GM12878 (cell line): Measurements from ENCODE around the gene MARCHF2. TPM values are rescaled to one million over a fixed set of nuclear protein-coding genes. Genes with fewer than 3 reads are reported as not detected.
A peak's percentile ranks its signal among the peaks of the same experiment; 100 is the strongest.

Experiments used
- ATAC-seq: fragments of 200-7000 bp; cut with Tn5 transposase; 3 replicates; pipeline ENCODE4 v1.9.1; 2020; ENCODE audit warnings: mild to moderate bottlenecking, moderate library complexity
- BruUV-seq: library from RNA; stranded (reverse); fragments of 400-500 nt; replicated peaks from 2 replicates; lab custom pipeline; 2021; lab: Mats Ljungman, UMichigan
- CTCF ChIA-PET: fragments of 300-600 bp; sonication (Branson Sonifier 250); formaldehyde crosslinking; extraction: SDS; loops from one replicate; lab custom pipeline; 2021; ENCODE audit warnings: inconsistent platforms; lab: Yijun Ruan, JAX
- POLR2A ChIA-PET: fragments of 350-600 bp; formaldehyde crosslinking; extraction: SDS; loops from one replicate; lab custom pipeline; 2021; ENCODE audit warnings: inconsistent platforms; lab: Charles Lee
- RAD21 ChIA-PET: fragments of 300-600 bp; sonication (Branson Sonifier 250); formaldehyde crosslinking; loops from one replicate; lab custom pipeline; 2023; ENCODE audit warnings: antibody characterized with exemption; ENCODE audit not compliant: unreplicated experiment; lab: Charles Lee
- SMC1A ChIA-PET: fragments of 300-600 bp; sonication (Branson Sonifier 250); formaldehyde crosslinking; loops from one replicate; lab custom pipeline; 2023; ENCODE audit not compliant: unreplicated experiment, uncharacterized antibody; lab: Charles Lee
- DNase-seq: peaks from one replicate; pipeline ENCODE4 v3.0.0-alpha.2; 2011; ENCODE audit warnings: low read depth, low spot score
- FAIRE-seq: peaks from 3 replicates; lab custom pipeline; 2011; peaks lifted over from hg19 to GRCh38; lab: Jason Lieb, UNC
- H2AFZ ChIP-seq: 2 replicates; pipeline ENCODE4 v1.6.0; 2011; ENCODE audit warnings: low read depth, low read length, control low read depth; ENCODE audit not compliant: control insufficient read depth
- H3K27ac ChIP-seq: 2 replicates; pipeline ENCODE4 v1.5.1; 2011; ENCODE audit warnings: control low read depth; ENCODE audit not compliant: control insufficient read depth, insufficient read depth
- H3K27me3 ChIP-seq, 2 experiments: replicated peaks in 1 of 2; 2 replicates each; pipeline versions ENCODE4 v1.6.0 to v1.6.1; 2011; ENCODE audit warnings: low read length in 1 of 2; ENCODE audit not compliant: control insufficient read depth in 2 of 2, insufficient read depth in 2 of 2
- H3K36me3 ChIP-seq, 2 experiments: 2 replicates each; pipeline ENCODE4 v1.5.1; 2011; ENCODE audit warnings: low read length in 1 of 2; ENCODE audit not compliant: control insufficient read depth in 2 of 2, insufficient read depth in 2 of 2
- H3K4me1 ChIP-seq: 2 replicates; pipeline ENCODE4 v1.6.1; 2011; ENCODE audit warnings: mild to moderate bottlenecking, low read length, moderate library complexity, mixed read lengths; ENCODE audit not compliant: control insufficient read depth, insufficient read depth
- H3K4me2 ChIP-seq: 2 replicates; pipeline ENCODE4 v1.6.0; 2011; ENCODE audit warnings: control low read depth; ENCODE audit not compliant: control insufficient read depth, insufficient read depth
- H3K4me3 ChIP-seq: fragments of 200-600 bp; sonication (generic); 2 replicates; pipeline ENCODE4 v1.5.1; 2016
- H3K79me2 ChIP-seq: 2 replicates; pipeline ENCODE4 v1.6.0; 2011; ENCODE audit warnings: low read length; ENCODE audit not compliant: control insufficient read depth, insufficient read depth
- H3K9ac ChIP-seq: 2 replicates; pipeline ENCODE4 v1.8.0; 2011; ENCODE audit warnings: low read length, control low read depth, mixed read lengths; ENCODE audit not compliant: control insufficient read depth, insufficient read depth
- H3K9me3 ChIP-seq: replicated peaks from 3 replicates; pipeline ENCODE4 v1.5.1; 2011; ENCODE audit warnings: mild to moderate bottlenecking, low read length; ENCODE audit not compliant: control insufficient read depth, insufficient read depth
- H4K20me1 ChIP-seq: 2 replicates; pipeline ENCODE4 v1.6.0; 2011; ENCODE audit not compliant: control insufficient read depth, insufficient read depth
- ATF7 ChIP-seq: fragments of 450-650 bp; IDR thresholded peaks from 2 replicates; pipeline ENCODE4 v1.6.1; 2016; ENCODE audit warnings: low read depth, mild to moderate bottlenecking
- CHD4 ChIP-seq: fragments of 200-600 bp; sonication (generic); IDR thresholded peaks from 2 replicates; pipeline ENCODE4 v1.6.1; 2016; ENCODE audit warnings: mild to moderate bottlenecking
- EGR1 ChIP-seq, 2 experiments: IDR thresholded peaks; 1 replicate in 1 of 2; 2 replicates in 1 of 2; pipeline ENCODE4 v1.6.1; 2011 to 2012; ENCODE audit warnings: low read depth in 2 of 2, low read length in 2 of 2, borderline replicate concordance in 1 of 2, mild to moderate bottlenecking in 1 of 2, moderate library complexity in 1 of 2
- MYB ChIP-seq: fragments of 150-350 bp; IDR thresholded peaks from 2 replicates; pipeline ENCODE4 v1.6.1; 2014; ENCODE audit warnings: mild to moderate bottlenecking, low read depth, low read length, borderline replicate concordance
- PML ChIP-seq: IDR thresholded peaks from 2 replicates; pipeline ENCODE4 v1.6.1; 2012; ENCODE audit warnings: low read length, inconsistent platforms
- POU2F2 ChIP-seq: IDR thresholded peaks from 3 replicates; pipeline ENCODE4 v1.6.1; 2011; ENCODE audit warnings: low read depth, mild to moderate bottlenecking, low read length, borderline replicate concordance
- SIX5 ChIP-seq: IDR thresholded peaks from 2 replicates; pipeline ENCODE4 v1.6.1; 2011; ENCODE audit warnings: mild to moderate bottlenecking, low read depth, low read length, moderate library complexity; ENCODE audit not compliant: severe bottlenecking
- SPI1 ChIP-seq: IDR thresholded peaks from 2 replicates; pipeline ENCODE4 v1.6.1; 2011; ENCODE audit warnings: low read depth, mild to moderate bottlenecking, low read length, moderate library complexity, borderline replicate concordance; ENCODE audit not compliant: insufficient read depth
- SUPT20H ChIP-seq: IDR thresholded peaks from 2 replicates; pipeline ENCODE4 v1.6.1; 2011; ENCODE audit warnings: low read depth, mild to moderate bottlenecking, low read length, moderate library complexity, borderline replicate concordance; ENCODE audit not compliant: control insufficient read depth
- TAF1 ChIP-seq: IDR thresholded peaks from 2 replicates; pipeline ENCODE4 v1.6.1; 2011; ENCODE audit warnings: mild to moderate bottlenecking, low read depth, low read length, borderline replicate concordance
- ZNF24 ChIP-seq: fragments of 450-650 bp; IDR thresholded peaks from 2 replicates; pipeline ENCODE4 v1.6.1; 2017; ENCODE audit warnings: antibody characterized with exemption, mild to moderate bottlenecking
- WGBS: methylation state at CpG from one replicate; pipeline ENCODE4 v1.1.6; 2016; ENCODE audit warnings: low lambda C conversion rate; ENCODE audit not compliant: insufficient replicate concordance, insufficient coverage; ENCODE audit errors: missing lambda C conversion rate; 5-methylcytosine and 5-hydroxymethylcytosine counted together
- in situ Hi-C: fragments of 300-500 bp; cut with MboI; formaldehyde crosslinking; loops from 9 replicates; pipeline ENCODE4 v1.14.3; 2018; ENCODE audit warnings: mixed read lengths
- intact Hi-C: fragments of 100-400 bp; cut with micrococcal nuclease; formaldehyde crosslinking; loops from one replicate; pipeline ENCODE4 v1.14.2; 2022; ENCODE audit not compliant: unreplicated experiment
- polyA plus RNA-seq, 11 experiments: library from polyadenylated mRNA; depleted of rRNA in 4 of 11; unstranded in 6 of 11; stranded (reverse) in 5 of 11; fragments of >200 nt; fragmentation: Nextera tagmentation in 4 of 11; fragmentation: Illumina TruSeq in 1 of 11; extraction: Ambion mirVana in 4 of 11; extraction: Trizol in 1 of 11; gene quantifications; 1 replicate in 1 of 11; 2 replicates in 10 of 11; pipeline versions ENCODE4 v1.2.1 to v1.2.3, GENCODE V29; 2011 to 2016; ENCODE audit warnings: inconsistent platforms in 2 of 11, missing spikeins in 2 of 11, low read depth in 1 of 11
- total RNA-seq, 4 experiments: library from RNA; depleted of rRNA in 3 of 4; stranded (reverse); fragments of >200 nt in 3 of 4; fragmentation: Illumina TruSeq in 1 of 4; extraction: Trizol in 1 of 4; gene quantifications; 2 replicates each; pipeline versions ENCODE4 v1.2.1 to v1.2.3, GENCODE V29; 2013 to 2021
- TF ChIP-seq, protein P1 (sequence below): fragments of 150-350 bp; IDR thresholded peaks from 2 replicates; pipeline ENCODE4 v1.6.1; 2014; ENCODE audit warnings: mild to moderate bottlenecking, low read depth, low read length
- TF ChIP-seq, protein P2 (sequence below): IDR thresholded peaks from 2 replicates; pipeline ENCODE4 v1.6.1; 2012; ENCODE audit warnings: low read length, inconsistent platforms
- TF ChIP-seq, protein P3 (sequence below): IDR thresholded peaks from 2 replicates; pipeline ENCODE4 v1.6.1; 2012; ENCODE audit warnings: low read depth, low read length, improper control_type of control experiment
- TF ChIP-seq, protein P4 (sequence below): IDR thresholded peaks from 2 replicates; pipeline ENCODE4 v1.6.1; 2011; ENCODE audit warnings: borderline replicate concordance, low read depth, mild to moderate bottlenecking, moderate library complexity, mixed read lengths, low read length; ENCODE audit not compliant: insufficient read depth; ENCODE audit errors: extremely low read length
- TF ChIP-seq, protein P5 (sequence below): IDR thresholded peaks from 2 replicates; pipeline ENCODE4 v1.6.1; 2011; ENCODE audit warnings: low read depth, mild to moderate bottlenecking, low read length, moderate library complexity, borderline replicate concordance; ENCODE audit errors: extremely low read depth

MARCHF2 gene
- total and polyA plus RNA-seq, 10 of the 15 experiments (the other 5 are each of a cell fraction or from before 2014, with no cell fraction given): 1.6 to 30.3 (median 10.8) TPM

DNA sequence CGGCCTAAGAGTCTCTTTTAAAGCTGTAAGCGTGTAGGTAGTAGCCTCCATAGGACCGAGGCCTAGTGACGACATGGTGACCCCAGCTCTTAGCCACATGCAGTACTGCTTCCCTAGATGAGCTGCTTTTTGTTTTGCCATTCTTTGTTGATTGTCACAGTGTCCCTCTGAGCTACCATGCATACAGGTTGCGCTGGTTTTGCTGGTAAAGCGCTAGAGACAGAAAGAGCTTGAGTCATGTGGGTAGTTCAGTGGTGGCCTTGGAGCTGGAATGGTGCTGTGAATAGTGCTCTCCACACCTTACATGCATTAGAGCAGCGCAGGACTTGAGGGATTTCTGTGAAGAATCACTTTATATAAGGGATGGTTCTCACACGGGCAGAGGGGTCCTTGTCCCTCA, 36.7 kb downstream of the MARCHF2 start:
- intact Hi-C loops (no loop called here), in situ Hi-C loops (no loop called here)
- H2AFZ ChIP-seq: no peak overlapping the region
- WGBS: 13% methylated on average over 7 of the region's 8 CpGs
- peak overlapping the region; percentile 4; the same call in 1 of the 2 replicates for H3K9ac ChIP-seq
- ATAC-seq (peak; percentile 5; the same call in 2 of the 3 replicates), DNase-seq (no peak), FAIRE-seq (no peak)
- H4K20me1 ChIP-seq: peaks cover 30% of the 10 kb centered on the region
- peaks cover 16% of the 10 kb centered on the region for H3K4me1 ChIP-seq
- RAD21 ChIA-PET: interaction anchor here (2.2 to 2.5 kb wide), 2 partner anchors 25 to 36 kb away, joined by 7 to 14 read pairs; partner anchors contain the start of gene MARCHF2
- H3K4me3 ChIP-seq: peak overlapping the region; percentile 39; the same call in 1 of the 2 replicates
- H3K9me3 ChIP-seq: no peaks in the 10 kb centered on the region
- SMC1A ChIA-PET: interaction anchor here (0.8 to 1.7 kb wide), 2 partner anchors 11 to 13 kb away, joined by 3 to 5 read pairs; no protein-coding TSS in a partner anchor
- H3K4me2 ChIP-seq: peak overlapping the region; percentile 64
- H3K27ac ChIP-seq: 0 out of 2 replicates have a peak overlapping the region, but pooled peaks have one; percentile 18
- H3K27me3 ChIP-seq: no peaks in the 10 kb centered on the region
- BruUV-seq: no TSS peak
- H3K36me3 ChIP-seq: peaks cover 6 to 18% of the 10 kb centered on the region in 2 experiments; a peak in 3 of 4 replicates
- POLR2A ChIA-PET: interaction anchor here (0.5 to 1.8 kb wide), 5 partner anchors 12 to 447 kb away, joined by 3 to 6 read pairs (median 4); partner anchors contain the start of gene ZNF414
- H3K79me2 ChIP-seq: peaks cover 94% of the 10 kb centered on the region
- CTCF ChIA-PET: interaction anchor here (0.6 to 2.1 kb wide), 3 partner anchors 37 to 131 kb away, joined by 3 to 9 read pairs (median 3); partner anchors contain the start of gene MARCHF2
- TF ChIP-seq PML: no peak
- no peak for TF ChIP-seq ATF7
- TF ChIP-seq, protein P1, sequence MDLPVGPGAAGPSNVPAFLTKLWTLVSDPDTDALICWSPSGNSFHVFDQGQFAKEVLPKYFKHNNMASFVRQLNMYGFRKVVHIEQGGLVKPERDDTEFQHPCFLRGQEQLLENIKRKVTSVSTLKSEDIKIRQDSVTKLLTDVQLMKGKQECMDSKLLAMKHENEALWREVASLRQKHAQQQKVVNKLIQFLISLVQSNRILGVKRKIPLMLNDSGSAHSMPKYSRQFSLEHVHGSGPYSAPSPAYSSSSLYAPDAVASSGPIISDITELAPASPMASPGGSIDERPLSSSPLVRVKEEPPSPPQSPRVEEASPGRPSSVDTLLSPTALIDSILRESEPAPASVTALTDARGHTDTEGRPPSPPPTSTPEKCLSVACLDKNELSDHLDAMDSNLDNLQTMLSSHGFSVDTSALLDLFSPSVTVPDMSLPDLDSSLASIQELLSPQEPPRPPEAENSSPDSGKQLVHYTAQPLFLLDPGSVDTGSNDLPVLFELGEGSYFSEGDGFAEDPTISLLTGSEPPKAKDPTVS: no peak
- no peak for TF ChIP-seq EGR1 (IDR thresholded peaks at IDR 0.05; ENCODE audit: borderline replicate concordance in 1 of 2, low read depth in 2 of 2, low read length in 2 of 2)
- no peak for TF ChIP-seq CHD4
- TF ChIP-seq ZNF24: no peak
- TF ChIP-seq, protein P2, sequence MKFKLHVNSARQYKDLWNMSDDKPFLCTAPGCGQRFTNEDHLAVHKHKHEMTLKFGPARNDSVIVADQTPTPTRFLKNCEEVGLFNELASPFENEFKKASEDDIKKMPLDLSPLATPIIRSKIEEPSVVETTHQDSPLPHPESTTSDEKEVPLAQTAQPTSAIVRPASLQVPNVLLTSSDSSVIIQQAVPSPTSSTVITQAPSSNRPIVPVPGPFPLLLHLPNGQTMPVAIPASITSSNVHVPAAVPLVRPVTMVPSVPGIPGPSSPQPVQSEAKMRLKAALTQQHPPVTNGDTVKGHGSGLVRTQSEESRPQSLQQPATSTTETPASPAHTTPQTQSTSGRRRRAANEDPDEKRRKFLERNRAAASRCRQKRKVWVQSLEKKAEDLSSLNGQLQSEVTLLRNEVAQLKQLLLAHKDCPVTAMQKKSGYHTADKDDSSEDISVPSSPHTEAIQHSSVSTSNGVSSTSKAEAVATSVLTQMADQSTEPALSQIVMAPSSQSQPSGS: no peak
- TF ChIP-seq, protein P3, sequence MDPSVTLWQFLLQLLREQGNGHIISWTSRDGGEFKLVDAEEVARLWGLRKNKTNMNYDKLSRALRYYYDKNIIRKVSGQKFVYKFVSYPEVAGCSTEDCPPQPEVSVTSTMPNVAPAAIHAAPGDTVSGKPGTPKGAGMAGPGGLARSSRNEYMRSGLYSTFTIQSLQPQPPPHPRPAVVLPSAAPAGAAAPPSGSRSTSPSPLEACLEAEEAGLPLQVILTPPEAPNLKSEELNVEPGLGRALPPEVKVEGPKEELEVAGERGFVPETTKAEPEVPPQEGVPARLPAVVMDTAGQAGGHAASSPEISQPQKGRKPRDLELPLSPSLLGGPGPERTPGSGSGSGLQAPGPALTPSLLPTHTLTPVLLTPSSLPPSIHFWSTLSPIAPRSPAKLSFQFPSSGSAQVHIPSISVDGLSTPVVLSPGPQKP: no peak
- no peak for TF ChIP-seq MYB
- no peak for TF ChIP-seq SUPT20H
- TF ChIP-seq TAF1: no peak
- TF ChIP-seq SIX5: no peak
- TF ChIP-seq, protein P4, sequence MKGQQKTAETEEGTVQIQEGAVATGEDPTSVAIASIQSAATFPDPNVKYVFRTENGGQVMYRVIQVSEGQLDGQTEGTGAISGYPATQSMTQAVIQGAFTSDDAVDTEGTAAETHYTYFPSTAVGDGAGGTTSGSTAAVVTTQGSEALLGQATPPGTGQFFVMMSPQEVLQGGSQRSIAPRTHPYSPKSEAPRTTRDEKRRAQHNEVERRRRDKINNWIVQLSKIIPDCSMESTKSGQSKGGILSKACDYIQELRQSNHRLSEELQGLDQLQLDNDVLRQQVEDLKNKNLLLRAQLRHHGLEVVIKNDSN: no peak
- no peak for TF ChIP-seq SPI1
- TF ChIP-seq, protein P5, sequence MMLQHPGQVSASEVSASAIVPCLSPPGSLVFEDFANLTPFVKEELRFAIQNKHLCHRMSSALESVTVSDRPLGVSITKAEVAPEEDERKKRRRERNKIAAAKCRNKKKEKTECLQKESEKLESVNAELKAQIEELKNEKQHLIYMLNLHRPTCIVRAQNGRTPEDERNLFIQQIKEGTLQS: no peak
- no peak for TF ChIP-seq POU2F2
- TF ChIP-seq, all 136 proteins: peak for 0
